BE2C (cell line): ENCODE data around the gene STRADA.
A peak's percentile ranks its signal among the peaks of the same experiment; 100 is the strongest.

Source experiments
- DNase-seq: peaks from one replicate; pipeline ENCODE4 v3.0.0-alpha.2; 2020
- H3K27me3 ChIP-seq: fragments of 250-450 bp; sonication (Bioruptor Pico); 2 replicates; pipeline ENCODE4 v1.5.1; 2020; ENCODE audit warnings: mild to moderate bottlenecking
- H3K36me3 ChIP-seq: fragments of 250-450 bp; sonication (Bioruptor Pico); 2 replicates; pipeline ENCODE4 v1.5.1; 2020; ENCODE audit warnings: mild to moderate bottlenecking
- H3K4me1 ChIP-seq: fragments of 250-450 bp; sonication (Bioruptor Pico); 2 replicates; pipeline ENCODE4 v1.5.1; 2020
- H3K4me3 ChIP-seq: 2 replicates; pipeline ENCODE4 v1.5.1; 2011; ENCODE audit warnings: low read depth, low read length
- H3K9me3 ChIP-seq: fragments of 250-450 bp; sonication (Bioruptor Pico); 2 replicates; pipeline ENCODE4 v1.5.1; 2020
- CTCF ChIP-seq: IDR thresholded peaks from 2 replicates; pipeline ENCODE4 v1.5.1; 2012; ENCODE audit warnings: mild to moderate bottlenecking, low read depth, low read length

Gene STRADA

GRCh38 chr17:63718988-63719387 lies 22.6 kb downstream of the STRADA start:
- H3K4me3 ChIP-seq, result no peak overlapping the region
- no peaks in the 10 kb centered on the region for H3K9me3 ChIP-seq
- no peak for TF ChIP-seq CTCF
- peaks cover 13% of the 10 kb centered on the region for H3K4me1 ChIP-seq
- no peak for DNase-seq
- no peaks in the 10 kb centered on the region for H3K27me3 ChIP-seq
- no peaks in the 10 kb centered on the region; the same call in 1 of the 2 replicates for H3K36me3 ChIP-seq

GRCh38 chr17:63716426-63716825 lies 25.2 kb downstream of the STRADA start:
- DNase-seq, result no peak
- Histone ChIP-seq H3K27me3 (no peaks in the 10 kb centered on the region), H3K9me3 (no peaks in the 10 kb centered on the region), H3K4me1 (no peaks in the 10 kb centered on the region), H3K4me3 (no peak overlapping the region), H3K36me3 (no peaks in the 10 kb centered on the region; the same call in 1 of the 2 replicates)
- TF ChIP-seq CTCF, result no peak

- H3K9me3 ChIP-seq, result no peaks in the 10 kb centered on the region
- no peaks in the 10 kb centered on the region for H3K4me1 ChIP-seq
- TF ChIP-seq CTCF, result 0 out of 2 replicates have a peak, but pooled peaks have one; percentile 2
- H3K36me3 ChIP-seq, result peaks cover 6% of the 10 kb centered on the region
- no peak overlapping the region for H3K4me3 ChIP-seq
- no peaks in the 10 kb centered on the region for H3K27me3 ChIP-seq
- DNase-seq, result no peak
Measured at GRCh38 chr17:63714550-63715277, 26.9 kb downstream of the STRADA start.

DNA sequence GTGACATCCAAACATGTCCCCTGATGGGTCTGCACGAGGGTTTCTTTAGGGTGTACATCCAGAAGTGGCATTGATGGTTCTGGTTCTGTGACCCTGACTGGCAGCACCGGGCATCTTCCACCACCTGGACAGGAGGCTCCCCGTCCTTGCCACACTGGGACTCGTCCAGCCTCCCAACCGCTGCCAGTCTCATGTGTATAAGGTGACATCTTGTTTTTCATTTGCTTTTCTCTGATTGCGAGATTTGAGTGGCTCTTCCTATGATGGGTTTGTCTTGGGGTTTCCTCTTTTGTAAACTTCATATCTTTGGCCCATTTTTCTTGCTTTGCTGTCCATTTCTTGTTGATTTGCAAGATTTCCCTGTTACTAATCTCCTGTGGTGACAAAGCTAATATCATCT lies 32.5 kb downstream of the STRADA start:
- peaks cover 22% of the 10 kb centered on the region for H3K36me3 ChIP-seq
- no peaks in the 10 kb centered on the region for H3K9me3 ChIP-seq
- no peak overlapping the region for H3K4me3 ChIP-seq

DNA sequence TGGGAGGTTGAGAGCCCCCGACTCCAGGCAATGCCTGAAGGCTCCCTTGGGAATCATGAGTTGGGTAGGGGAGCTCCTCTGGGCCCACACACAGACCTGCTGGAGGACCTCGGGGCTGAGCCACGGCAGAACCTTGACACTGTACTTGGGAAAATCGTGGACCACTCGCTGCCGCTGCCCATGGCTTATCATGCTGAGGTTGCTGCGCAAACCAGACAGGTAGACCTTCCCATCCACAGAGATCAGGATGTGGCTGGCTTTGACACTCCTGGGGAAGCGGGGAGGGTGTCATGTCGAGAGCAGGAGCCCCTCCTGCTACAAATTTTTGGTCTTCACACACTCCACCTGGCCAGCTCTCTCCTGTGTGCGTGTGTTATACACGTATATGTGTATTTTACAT lies 34.4 kb downstream of the STRADA start:
- DNase-seq, result no peak
- no peak overlapping the region for H3K4me3 ChIP-seq
- no peaks in the 10 kb centered on the region for H3K9me3 ChIP-seq
- TF ChIP-seq CTCF, result no peak
- no peaks in the 10 kb centered on the region for H3K27me3 ChIP-seq
- H3K36me3 ChIP-seq, result peaks cover 22% of the 10 kb centered on the region
- no peaks in the 10 kb centered on the region for H3K4me1 ChIP-seq

More for the DNA sequence above, 32.5 kb downstream of the STRADA start:
- TF ChIP-seq CTCF, result no peak
- H3K27me3 ChIP-seq, result no peaks in the 10 kb centered on the region
- no peak for DNase-seq
- no peaks in the 10 kb centered on the region for H3K4me1 ChIP-seq

DNA sequence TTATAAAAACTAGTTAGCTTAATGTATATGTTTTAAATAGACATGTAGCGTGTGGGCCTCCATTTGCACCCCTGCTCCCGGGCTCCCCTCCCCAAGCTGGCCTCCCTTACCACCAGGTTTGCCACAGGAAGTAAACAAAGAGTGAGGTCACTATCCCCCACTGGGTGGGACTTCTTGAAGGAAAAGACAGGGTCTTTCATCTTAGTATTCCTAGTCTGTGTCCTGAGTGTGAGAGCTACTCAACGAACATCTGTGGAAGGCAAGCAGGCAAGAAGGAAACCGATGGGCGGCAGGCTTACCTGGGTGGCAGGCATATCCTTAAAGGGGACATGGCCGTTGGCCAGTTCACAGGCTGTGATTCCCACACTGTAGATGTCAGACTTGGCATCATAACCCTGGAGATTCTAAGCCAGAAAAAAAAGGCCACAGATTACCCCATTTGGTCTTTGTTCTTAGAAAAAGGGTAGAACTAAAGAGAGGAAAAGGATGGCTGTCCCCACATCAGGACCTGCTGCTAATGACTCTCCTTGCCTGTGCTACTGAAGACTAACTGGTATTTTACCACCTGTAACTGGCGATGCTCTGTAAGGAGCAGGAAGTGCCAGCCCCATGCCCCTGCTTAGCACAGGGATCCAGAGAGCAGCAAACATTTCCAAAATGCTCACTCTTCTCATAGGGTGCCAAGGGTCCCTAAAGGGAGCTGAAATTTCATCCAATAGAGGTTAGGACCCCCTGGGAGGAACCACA lies 35.1 kb downstream of the STRADA start:
- Histone ChIP-seq H3K27me3 (no peaks in the 10 kb centered on the region), H3K9me3 (no peaks in the 10 kb centered on the region), H3K4me3 (no peak overlapping the region), H3K4me1 (no peaks in the 10 kb centered on the region), H3K36me3 (peaks cover 22% of the 10 kb centered on the region)
- no peak for DNase-seq
- TF ChIP-seq CTCF, result no peak
